DND-41 (cell line): ENCODE data around the gene EYS.

ENCODE experiments used
- ATAC-seq: fragments of 200-7000 bp; cut with Tn5 transposase; 3 replicates; pipeline ENCODE4 v1.9.1; 2021; ENCODE audit warnings: low read depth; ENCODE audit not compliant: insufficient read depth
- DNase-seq: peaks from one replicate; pipeline ENCODE4 v3.0.0-alpha.2; 2020
- H2AFZ ChIP-seq: 2 replicates; pipeline ENCODE4 v1.6.0; 2012; ENCODE audit warnings: low read depth, low read length
- H3K27ac ChIP-seq: 2 replicates; pipeline ENCODE4 v1.5.1; 2012; ENCODE audit warnings: low read length, inconsistent platforms
- H3K27me3 ChIP-seq: fragments of 200-600 bp; sonication (generic); 2 replicates; pipeline ENCODE4 v1.6.0; 2012; ENCODE audit warnings: low read length, mild to moderate bottlenecking, inconsistent platforms; ENCODE audit not compliant: insufficient read depth, poor library complexity
- H3K36me3 ChIP-seq: 2 replicates; pipeline ENCODE4 v1.5.1; 2012; ENCODE audit warnings: low read length, inconsistent platforms; ENCODE audit not compliant: insufficient read depth
- H3K4me1 ChIP-seq: 2 replicates; pipeline ENCODE4 v1.5.1; 2012; ENCODE audit warnings: mild to moderate bottlenecking, low read length; ENCODE audit not compliant: insufficient read depth
- H3K4me2 ChIP-seq: 2 replicates; pipeline ENCODE4 v1.6.0; 2012; ENCODE audit warnings: mild to moderate bottlenecking, moderate library complexity, low read length, inconsistent platforms; ENCODE audit not compliant: insufficient read depth
- H3K4me3 ChIP-seq, 2 experiments: fragments of 200-600 bp in 1 of 2; shearing (Covaris generic) in 1 of 2; 2 replicates each; pipeline ENCODE4 v1.5.1; 2012 to 2016; ENCODE audit warnings: inconsistent platforms in 2 of 2, low read length in 2 of 2, mild to moderate bottlenecking in 2 of 2, low read depth in 1 of 2, moderate library complexity in 1 of 2
- H3K79me2 ChIP-seq: 2 replicates; pipeline ENCODE4 v1.6.0; 2012; ENCODE audit warnings: low read length, inconsistent platforms; ENCODE audit not compliant: insufficient read depth
- H3K9ac ChIP-seq: 2 replicates; pipeline ENCODE4 v1.6.0; 2012; ENCODE audit warnings: low read depth, mild to moderate bottlenecking, inconsistent platforms, low read length, moderate library complexity
- H3K9me3 ChIP-seq: 2 replicates; pipeline ENCODE4 v1.5.1; 2012; ENCODE audit warnings: low read length, moderate library complexity, mild to moderate bottlenecking, inconsistent platforms; ENCODE audit not compliant: insufficient read depth, severe bottlenecking
- H4K20me1 ChIP-seq: 2 replicates; pipeline ENCODE4 v1.6.0; 2012; ENCODE audit warnings: low read length; ENCODE audit not compliant: insufficient read depth
- CTCF ChIP-seq: IDR thresholded peaks from 2 replicates; pipeline ENCODE4 v1.5.1; 2012; ENCODE audit warnings: borderline replicate concordance, low read length, moderate library complexity, mild to moderate bottlenecking; ENCODE audit not compliant: poor library complexity, severe bottlenecking; ENCODE audit errors: extremely low read depth
- EZH2 ChIP-seq: IDR thresholded peaks from 3 replicates; pipeline ENCODE4 v1.6.1; 2012; ENCODE audit warnings: borderline replicate concordance, low read depth, mild to moderate bottlenecking, moderate library complexity, low read length, inconsistent platforms; ENCODE audit not compliant: severe bottlenecking

Gene EYS

GRCh38 chr6:65055545-65055944 lies 651.5 kb downstream of the EYS start:
- H3K4me3 ChIP-seq = no peak overlapping the region
- H3K27ac ChIP-seq = no peak overlapping the region
- DNase-seq = no peak
- H3K4me2 ChIP-seq = no peak overlapping the region
- TF ChIP-seq CTCF = no peak
- no peak for TF ChIP-seq EZH2
- no peaks in the 10 kb centered on the region for H3K79me2 ChIP-seq
- H3K36me3 ChIP-seq = no peaks in the 10 kb centered on the region
- ATAC-seq = no peak
- H3K27me3 ChIP-seq = no peaks in the 10 kb centered on the region
- H2AFZ ChIP-seq = no peak overlapping the region
- H3K9ac ChIP-seq = no peak overlapping the region
- no peaks in the 10 kb centered on the region for H3K9me3 ChIP-seq
- H3K4me1 ChIP-seq = no peaks in the 10 kb centered on the region
- no peaks in the 10 kb centered on the region for H4K20me1 ChIP-seq

- Histone ChIP-seq H3K9me3 (no peaks in the 10 kb centered on the region), H3K27ac (no peak overlapping the region), H3K4me1 (no peaks in the 10 kb centered on the region), H3K9ac (no peak overlapping the region), H3K4me2 (no peak overlapping the region), H2AFZ (no peak overlapping the region), H3K27me3 (no peaks in the 10 kb centered on the region), H3K4me3 (no peak overlapping the region), H3K79me2 (no peaks in the 10 kb centered on the region), H3K36me3 (no peaks in the 10 kb centered on the region), H4K20me1 (no peaks in the 10 kb centered on the region)
- TF ChIP-seq CTCF (no peak), EZH2 (no peak)
- DNase-seq = no peak
- ATAC-seq = no peak
Measured at GRCh38 chr6:65052626-65053025, 654.4 kb downstream of the EYS start.

GRCh38 chr6:65045801-65046200 lies 661.2 kb downstream of the EYS start:
- H2AFZ ChIP-seq = no peak overlapping the region

More at GRCh38 chr6:65045801-65046200, 661.2 kb downstream of the EYS start:
- TF ChIP-seq CTCF = no peak
- no peak for TF ChIP-seq EZH2
- Histone ChIP-seq H3K4me2 (no peak overlapping the region), H3K4me1 (no peaks in the 10 kb centered on the region), H3K4me3 (no peak overlapping the region), H4K20me1 (no peaks in the 10 kb centered on the region), H3K79me2 (no peaks in the 10 kb centered on the region), H3K27me3 (no peaks in the 10 kb centered on the region), H3K27ac (no peak overlapping the region), H3K9me3 (no peaks in the 10 kb centered on the region), H3K9ac (no peak overlapping the region), H3K36me3 (no peaks in the 10 kb centered on the region)
- ATAC-seq (no peak), DNase-seq (no peak)
